Mesenchymal stem cell (in vitro differentiated cells and primary cell): ENCODE results near the gene PRSS38.
"Not testable (repeated sequence)": the region's sequence is repeated elsewhere in the genome, so short reads cannot be mapped to it uniquely, and the experiment has no call there.

Source experiments
- DNase-seq: peaks from one replicate; pipeline ENCODE4 v3.0.0-alpha.2; 2013
- H2AFZ ChIP-seq: one replicate; pipeline ENCODE4 v1.6.1; 2013; ENCODE audit warnings: low read depth, mild to moderate bottlenecking, control low read depth, inconsistent platforms, low read length, moderate library complexity
- H2AK5ac ChIP-seq: 2 replicates; pipeline ENCODE4 v1.6.1; 2013; ENCODE audit warnings: low read length, moderate library complexity, mild to moderate bottlenecking, inconsistent platforms; ENCODE audit not compliant: severe bottlenecking
- H2BK120ac ChIP-seq: one replicate; pipeline ENCODE4 v1.6.1; 2013; ENCODE audit warnings: low read depth, mild to moderate bottlenecking, inconsistent platforms, low read length, moderate library complexity
- H2BK12ac ChIP-seq, 2 experiments: one replicate each; pipeline ENCODE4 v1.6.1; 2013; ENCODE audit warnings: inconsistent platforms in 2 of 2, low read length in 2 of 2, mild to moderate bottlenecking in 2 of 2, moderate library complexity in 2 of 2, control low read depth in 1 of 2
- H2BK15ac ChIP-seq: one replicate; pipeline ENCODE4 v1.6.1; 2013; ENCODE audit warnings: mild to moderate bottlenecking, low read depth, inconsistent platforms; ENCODE audit not compliant: poor library complexity, severe bottlenecking
- H2BK5ac ChIP-seq: 2 replicates; pipeline ENCODE4 v1.6.1; 2013; ENCODE audit warnings: low read depth, mild to moderate bottlenecking, low read length, control low read depth, inconsistent platforms; ENCODE audit not compliant: poor library complexity, severe bottlenecking
- H3K14ac ChIP-seq, 2 experiments: one replicate each; pipeline ENCODE4 v1.6.1; 2013; ENCODE audit warnings: inconsistent platforms in 2 of 2, low read length in 2 of 2, control low read depth in 1 of 2, mild to moderate bottlenecking in 1 of 2, moderate library complexity in 1 of 2
- H3K18ac ChIP-seq, 2 experiments: one replicate each; pipeline ENCODE4 v1.6.1; 2013; ENCODE audit warnings: inconsistent platforms in 2 of 2, low read length in 2 of 2, control low read depth in 1 of 2, low read depth in 1 of 2, mild to moderate bottlenecking in 1 of 2
- H3K23ac ChIP-seq, 2 experiments: one replicate each; pipeline ENCODE4 v1.6.1; 2013; ENCODE audit warnings: inconsistent platforms in 2 of 2, low read length in 2 of 2, mild to moderate bottlenecking in 2 of 2, moderate library complexity in 2 of 2, control low read depth in 1 of 2
- H3K27ac ChIP-seq: 2 replicates; pipeline ENCODE4 v1.5.1; 2013; ENCODE audit warnings: mild to moderate bottlenecking, moderate library complexity, low read length, control low read depth, inconsistent platforms; ENCODE audit not compliant: poor library complexity, severe bottlenecking
- H3K27me3 ChIP-seq, 2 experiments: 2 replicates each; pipeline versions ENCODE4 v1.6.1 to v1.7.0; 2013; ENCODE audit warnings: low read length in 2 of 2, mild to moderate bottlenecking in 2 of 2, moderate library complexity in 2 of 2, control low read depth in 1 of 2, inconsistent platforms in 1 of 2; ENCODE audit not compliant: control insufficient read depth in 1 of 2, insufficient read depth in 1 of 2
- H3K36me3 ChIP-seq, 2 experiments: 2 replicates each; pipeline versions ENCODE4 v1.6.1 to v1.7.0; 2013; ENCODE audit warnings: low read length in 2 of 2, control low read depth in 1 of 2, inconsistent platforms in 1 of 2, low read depth in 1 of 2, mild to moderate bottlenecking in 1 of 2; ENCODE audit not compliant: insufficient read depth in 2 of 2, control insufficient read depth in 1 of 2
- H3K4ac ChIP-seq, 2 experiments: one replicate each; pipeline ENCODE4 v1.6.1; 2013; ENCODE audit warnings: inconsistent platforms in 2 of 2, low read length in 2 of 2, mild to moderate bottlenecking in 2 of 2, moderate library complexity in 2 of 2, control low read depth in 1 of 2, low read depth in 1 of 2
- H3K4me1 ChIP-seq: 2 replicates; pipeline ENCODE4 v1.6.1; 2013; ENCODE audit warnings: low read depth, low read length, control low read depth; ENCODE audit not compliant: control insufficient read depth, insufficient read depth
- H3K4me2 ChIP-seq: 2 replicates; pipeline ENCODE4 v1.6.1; 2013; ENCODE audit warnings: low read length, mild to moderate bottlenecking, inconsistent platforms; ENCODE audit not compliant: poor library complexity, severe bottlenecking
- H3K4me3 ChIP-seq, 2 experiments: 2 replicates each; pipeline versions ENCODE4 v1.5.1 to v1.7.0; 2013; ENCODE audit warnings: low read length in 2 of 2, mild to moderate bottlenecking in 2 of 2, control low read depth in 1 of 2, low read depth in 1 of 2; ENCODE audit not compliant: insufficient read depth in 1 of 2
- H3K79me1 ChIP-seq: replicated peaks from 2 replicates; pipeline ENCODE4 v1.6.1; 2013; ENCODE audit warnings: mild to moderate bottlenecking, control low read depth, low read length, inconsistent platforms; ENCODE audit not compliant: poor library complexity, severe bottlenecking
- H3K9ac ChIP-seq: 2 replicates; pipeline ENCODE4 v1.7.0; 2013; ENCODE audit warnings: mild to moderate bottlenecking, low read length, moderate library complexity
- H3K9me3 ChIP-seq: 2 replicates; pipeline ENCODE4 v1.7.0; 2013; ENCODE audit warnings: mild to moderate bottlenecking, low read length; ENCODE audit not compliant: control insufficient read depth
- H4K8ac ChIP-seq: one replicate; pipeline ENCODE4 v1.6.1; 2013; ENCODE audit warnings: inconsistent platforms, mild to moderate bottlenecking, low read length, moderate library complexity
- H4K91ac ChIP-seq: one replicate; pipeline ENCODE4 v1.6.1; 2013; ENCODE audit warnings: mild to moderate bottlenecking, low read length, inconsistent platforms
- WGBS: methylation state at CpG from one replicate; pipeline ENCODE4 v1.1.7; 2013; ENCODE audit warnings: mixed read lengths; 5-methylcytosine and 5-hydroxymethylcytosine counted together

Gene PRSS38

DNA sequence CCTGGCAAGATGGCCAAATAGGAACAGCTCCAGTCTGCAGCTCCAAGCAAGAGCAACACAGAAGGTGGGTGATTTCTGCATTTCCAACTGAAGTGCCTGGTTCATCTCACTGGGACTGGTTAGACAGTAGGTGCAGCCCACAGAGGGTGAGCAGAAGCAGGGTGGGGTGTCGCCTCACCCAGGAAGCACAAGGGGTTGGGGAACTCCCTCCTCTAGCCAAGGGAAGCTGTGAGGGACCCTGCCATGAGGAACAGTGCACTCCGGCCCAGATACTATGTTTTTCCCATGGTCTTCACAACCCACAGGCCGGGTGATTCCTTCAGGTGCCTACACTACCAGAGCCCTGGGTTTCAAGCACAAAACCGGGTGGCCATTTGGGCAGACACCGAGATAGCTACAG, 56.4 kb downstream of the PRSS38 start:
- not testable (repeated sequence) for H3K27ac ChIP-seq, H2BK5ac ChIP-seq, H4K91ac ChIP-seq, H2BK12ac ChIP-seq, H2BK120ac ChIP-seq, H3K4ac ChIP-seq, H3K4me3 ChIP-seq, H3K36me3 ChIP-seq, H3K79me1 ChIP-seq, H3K14ac ChIP-seq, H3K4me2 ChIP-seq, H2BK15ac ChIP-seq, H2AK5ac ChIP-seq, H3K23ac ChIP-seq, DNase-seq, H3K4me1 ChIP-seq, H3K18ac ChIP-seq, H2AFZ ChIP-seq, H4K8ac ChIP-seq, H3K9me3 ChIP-seq, H3K9ac ChIP-seq
- 88% methylated on average over 5 of the region's 5 CpGs for WGBS
- H3K27me3 ChIP-seq: peaks cover 0 to 34% of the 10 kb centered on the region in 2 experiments

DNA sequence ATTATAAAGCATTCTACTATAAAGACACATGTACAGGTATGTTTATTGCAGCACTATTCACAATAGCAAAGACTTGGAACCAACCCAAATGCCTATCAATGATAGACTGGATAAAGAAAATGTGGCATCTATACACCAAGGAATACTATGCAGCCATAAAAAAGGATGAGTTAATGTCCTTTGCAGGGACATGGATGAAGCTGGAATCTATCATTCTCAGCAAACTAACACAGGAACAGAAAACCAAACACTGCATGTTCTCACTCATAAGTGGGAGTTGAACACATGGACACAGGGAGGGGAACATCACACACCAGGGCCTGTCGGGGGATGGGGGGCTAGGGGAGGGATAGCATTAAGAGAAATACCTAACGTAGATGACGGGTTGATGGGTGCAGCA, 62.3 kb downstream of the PRSS38 start:
- not testable (repeated sequence) for H3K18ac ChIP-seq, H2AK5ac ChIP-seq, H3K79me1 ChIP-seq, H4K8ac ChIP-seq, H2BK15ac ChIP-seq, H3K9ac ChIP-seq, H3K4me2 ChIP-seq, H3K14ac ChIP-seq, H2AFZ ChIP-seq, H3K4me3 ChIP-seq, H2BK12ac ChIP-seq, H2BK120ac ChIP-seq, DNase-seq, H4K91ac ChIP-seq, H3K27me3 ChIP-seq, H3K27ac ChIP-seq, H3K9me3 ChIP-seq, H3K36me3 ChIP-seq, H3K23ac ChIP-seq, H2BK5ac ChIP-seq, H3K4me1 ChIP-seq, H3K4ac ChIP-seq
- WGBS: no CpG with 5 or more reads among the region's 3 CpGs

DNA sequence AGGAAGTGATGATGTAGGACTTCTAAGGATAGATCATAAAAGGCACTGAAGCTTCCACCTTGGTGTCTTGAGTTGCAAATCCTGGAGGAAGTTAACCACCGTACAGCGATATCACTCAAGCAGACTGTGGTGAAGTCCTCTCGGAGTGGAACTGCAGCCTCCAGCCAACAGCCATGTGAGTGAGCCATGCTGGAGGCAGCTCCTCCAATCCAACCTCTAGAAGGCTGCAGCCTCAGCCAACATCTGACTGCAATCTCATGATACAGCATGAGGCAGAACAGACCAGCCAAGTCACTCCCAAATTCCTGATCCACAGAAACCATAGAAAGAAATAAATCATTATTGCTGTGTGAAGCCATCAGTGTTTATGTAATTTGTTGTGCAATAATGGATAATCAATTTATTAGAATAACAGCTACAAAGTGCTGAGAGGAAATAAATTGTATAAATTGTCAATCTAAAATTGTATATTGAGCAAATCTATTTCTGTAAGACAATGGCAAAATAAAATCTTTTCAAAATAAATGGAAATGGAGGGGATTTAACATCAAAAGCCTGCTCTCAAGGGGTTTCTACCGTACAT, 65.0 kb downstream of the PRSS38 start:
- Histone ChIP-seq H3K4me3 (no peak overlapping the region), H4K8ac (no peak overlapping the region), H2BK15ac (no peak overlapping the region), H3K18ac (no peak overlapping the region), H2BK5ac (no peak overlapping the region), H3K4me1 (peaks cover 2% of the 10 kb centered on the region), H2AK5ac (no peak overlapping the region), H3K9ac (no peak overlapping the region), H3K79me1 (no peaks in the 10 kb centered on the region), H3K23ac (no peak overlapping the region), H4K91ac (no peak overlapping the region), H3K27me3 (peaks cover 0 to 5% of the 10 kb centered on the region in 2 experiments), H3K36me3 (no peaks in the 10 kb centered on the region), H3K9me3 (no peaks in the 10 kb centered on the region), H3K14ac (no peak overlapping the region), H2BK120ac (no peak overlapping the region), H2AFZ (no peak overlapping the region), H3K4ac (no peak overlapping the region), H3K4me2 (no peak overlapping the region), H3K27ac (no peak overlapping the region), H2BK12ac (no peak overlapping the region)
- 85% methylated on average over 4 of the region's 4 CpGs for WGBS
- DNase-seq: no peak

DNA sequence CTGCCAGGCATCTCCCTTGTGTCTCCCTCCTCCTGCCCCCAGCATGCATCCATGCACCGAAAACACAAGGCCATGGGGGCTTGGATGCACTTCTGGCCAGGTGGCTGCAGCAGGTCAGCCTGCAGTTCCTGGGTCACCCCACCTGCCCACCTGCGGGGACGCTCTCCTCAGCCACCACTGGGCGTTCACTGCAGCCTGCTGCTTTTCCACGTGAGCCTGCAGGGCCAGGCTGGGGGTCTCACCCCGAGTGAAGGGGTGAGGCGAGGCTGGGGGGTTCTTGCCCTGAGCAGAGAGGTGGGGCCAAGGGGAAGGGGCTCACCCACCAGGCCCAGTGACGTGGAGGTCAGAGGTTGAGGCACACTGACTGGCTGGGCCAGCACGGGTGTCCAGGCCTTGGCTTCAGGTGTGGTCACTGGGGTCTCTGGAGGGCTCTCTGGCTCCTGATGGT, 67.6 kb downstream of the PRSS38 start:
- 88% methylated on average over 9 of the region's 9 CpGs for WGBS
- no peak overlapping the region for H2BK5ac ChIP-seq
- DNase-seq: no peak
- H2AFZ ChIP-seq: no peak overlapping the region
- H4K91ac ChIP-seq: no peak overlapping the region
- no peak overlapping the region for H2AK5ac ChIP-seq
- no peak overlapping the region for H3K9ac ChIP-seq
- H3K4me3 ChIP-seq: no peak overlapping the region
- H3K27me3 ChIP-seq: peaks cover 2 to 5% of the 10 kb centered on the region in 2 experiments
- H3K23ac ChIP-seq: no peak overlapping the region
- H2BK120ac ChIP-seq: no peak overlapping the region
- H3K18ac ChIP-seq: no peak overlapping the region
- H2BK12ac ChIP-seq: no peak overlapping the region
- no peak overlapping the region for H3K4ac ChIP-seq
- no peaks in the 10 kb centered on the region for H3K36me3 ChIP-seq
- H4K8ac ChIP-seq: no peak overlapping the region
- H3K4me1 ChIP-seq: peaks cover 26% of the 10 kb centered on the region
- H3K14ac ChIP-seq: no peak overlapping the region
- no peaks in the 10 kb centered on the region for H3K9me3 ChIP-seq
- H3K79me1 ChIP-seq: no peaks in the 10 kb centered on the region
- H2BK15ac ChIP-seq: no peak overlapping the region
- no peak overlapping the region for H3K27ac ChIP-seq
- H3K4me2 ChIP-seq: no peak overlapping the region
